HG03045 (cell line): ENCODE results near the gene BCAS1.
A peak's percentile ranks its signal among the peaks of the same experiment; 100 is the strongest.

ENCODE experiments used
- ATAC-seq: cut with Tn5 transposase; IDR thresholded peaks from one replicate; pipeline ENCODE4 v1.9.1; 2021; ENCODE audit warnings: mild to moderate bottlenecking, moderate library complexity; ENCODE audit not compliant: unreplicated experiment

Gene BCAS1

DNA sequence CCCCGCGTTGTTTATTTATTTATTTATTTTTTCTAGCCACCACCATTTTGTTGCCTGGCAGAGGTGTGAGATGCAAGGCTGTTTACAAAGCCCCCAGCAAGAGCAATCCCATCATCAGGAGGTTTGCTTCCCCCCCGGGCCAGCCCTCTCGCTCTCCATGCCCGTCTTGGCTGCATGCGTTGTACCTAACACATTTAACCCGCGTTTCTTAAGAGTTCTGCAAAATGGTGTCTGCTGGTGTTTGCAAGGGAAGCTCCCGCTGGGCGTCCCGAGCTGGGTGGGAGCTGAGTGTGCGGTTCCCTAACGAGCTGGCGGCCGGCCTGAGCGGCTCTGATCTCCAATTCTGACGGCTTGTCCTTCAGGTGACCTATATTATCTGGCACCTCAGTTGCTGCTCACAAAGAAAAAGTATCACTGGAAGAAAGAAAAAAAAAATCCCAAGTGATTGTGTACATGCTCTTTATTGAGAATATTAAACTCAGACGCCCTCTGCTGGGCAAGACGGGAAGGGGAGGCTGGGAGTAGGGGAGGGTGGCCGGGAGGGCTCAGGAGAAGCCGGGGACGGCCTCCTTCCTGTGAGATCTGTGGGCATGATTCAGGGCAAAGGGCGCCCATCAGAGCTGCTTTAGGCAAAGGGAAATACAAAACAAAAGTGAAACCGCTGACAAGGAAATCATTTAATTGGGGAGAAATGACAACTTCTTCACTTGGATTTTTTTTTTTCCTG lies 154.8 kb downstream of the BCAS1 start:
- ATAC-seq: peak; percentile 58

- no peak for ATAC-seq
Measured at GRCh38 chr20:53914781-53915445, 155.5 kb downstream of the BCAS1 start.

DNA sequence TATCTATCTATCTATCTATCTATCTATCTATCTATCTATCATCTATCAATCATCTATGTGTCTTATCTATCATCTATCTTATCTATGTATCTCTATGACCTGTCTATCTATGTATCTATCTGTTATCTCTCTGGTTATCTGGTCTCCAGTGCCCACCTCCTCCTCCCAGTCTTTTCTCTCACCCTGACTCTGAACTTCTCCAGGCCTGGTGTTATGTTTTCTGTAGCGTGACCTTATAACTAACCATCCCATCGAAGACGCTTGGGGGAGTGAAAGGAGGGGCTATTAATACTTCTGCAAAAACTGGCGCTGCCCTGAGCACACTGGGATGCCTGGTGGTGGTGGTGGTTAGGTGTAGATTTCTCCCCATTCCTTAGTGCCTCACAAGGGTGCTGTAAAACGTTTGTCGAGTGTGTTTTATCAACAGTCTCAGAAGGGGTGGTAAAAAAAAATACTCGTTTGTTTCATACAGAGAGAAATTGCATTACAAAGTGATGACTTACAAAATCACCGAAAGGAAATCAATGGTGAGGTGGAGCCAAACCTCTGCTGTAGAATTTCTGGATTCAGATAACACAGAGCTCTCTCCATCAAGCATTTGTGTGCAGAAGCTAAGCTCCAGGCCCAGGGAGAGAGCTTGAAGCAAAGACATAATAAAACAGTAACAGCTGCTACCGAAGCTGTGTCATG lies 156.2 kb downstream of the BCAS1 start:
- ATAC-seq: no peak

DNA sequence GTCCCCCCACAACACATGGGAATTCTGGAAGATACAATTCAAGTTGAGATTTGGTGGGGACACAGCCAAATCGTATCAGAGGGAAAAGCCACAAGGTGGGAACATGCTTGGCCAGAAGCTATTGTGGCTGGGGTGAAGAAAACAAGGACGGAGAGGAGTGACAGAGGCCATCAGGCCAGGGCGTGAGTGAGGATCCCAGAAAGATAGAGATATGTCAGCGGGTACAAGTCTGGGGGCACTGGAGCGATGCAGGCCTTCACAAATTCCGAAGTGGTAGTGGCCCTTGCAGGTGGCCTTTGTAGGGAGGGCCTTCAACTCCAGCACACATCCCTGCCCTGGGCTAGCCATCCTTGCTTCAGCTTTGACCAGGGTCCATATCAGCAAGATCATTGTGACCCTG lies 159.1 kb downstream of the BCAS1 start:
- ATAC-seq: no peak

GRCh38 chr20:53910351-53911002 lies 159.9 kb downstream of the BCAS1 start:
- no peak for ATAC-seq

GRCh38 chr20:53907968-53908751 lies 162.2 kb downstream of the BCAS1 start:
- no peak for ATAC-seq

DNA sequence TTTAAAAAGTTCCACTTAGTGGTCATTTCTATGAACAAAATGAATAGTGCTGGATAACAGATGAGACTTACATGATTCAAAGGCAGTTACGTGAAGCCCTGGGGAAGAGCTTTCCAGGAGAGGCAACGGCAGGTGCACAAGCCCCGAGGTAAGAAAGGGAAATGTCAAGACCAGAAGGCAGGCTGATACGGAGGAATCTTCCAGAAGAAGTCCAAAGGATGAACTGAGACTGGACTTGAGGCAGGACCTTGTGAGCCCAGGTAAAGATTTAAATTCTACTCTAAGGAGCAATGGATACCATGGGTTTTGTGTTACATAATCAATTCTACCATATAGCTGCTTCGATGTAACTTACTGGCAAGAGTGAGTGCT lies 164.6 kb downstream of the BCAS1 start:
- no peak for ATAC-seq

- no peak for ATAC-seq
Measured at GRCh38 chr20:53905019-53905819, 165.2 kb downstream of the BCAS1 start.

- no peak for ATAC-seq
Measured at GRCh38 chr20:53904261-53904660, 166.1 kb downstream of the BCAS1 start.

DNA sequence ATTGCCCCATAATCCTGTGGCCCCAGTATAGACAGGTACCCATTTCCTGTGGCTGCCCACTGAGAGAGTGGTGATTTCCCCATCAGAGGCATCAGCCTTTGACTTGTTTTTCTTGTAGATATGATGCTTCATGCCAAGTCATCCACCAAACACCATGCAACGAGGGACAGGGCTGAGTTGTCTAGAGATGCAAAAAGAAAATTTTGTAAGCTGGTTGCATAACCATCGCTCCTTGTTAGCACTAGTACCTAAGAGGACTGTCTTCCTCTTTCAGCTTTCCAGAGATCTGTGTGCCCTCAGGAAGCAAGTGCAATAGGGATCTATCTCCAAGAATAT lies 166.8 kb downstream of the BCAS1 start:
- ATAC-seq: no peak

GRCh38 chr20:53902968-53903651 lies 167.3 kb downstream of the BCAS1 start:
- ATAC-seq: no peak

DNA sequence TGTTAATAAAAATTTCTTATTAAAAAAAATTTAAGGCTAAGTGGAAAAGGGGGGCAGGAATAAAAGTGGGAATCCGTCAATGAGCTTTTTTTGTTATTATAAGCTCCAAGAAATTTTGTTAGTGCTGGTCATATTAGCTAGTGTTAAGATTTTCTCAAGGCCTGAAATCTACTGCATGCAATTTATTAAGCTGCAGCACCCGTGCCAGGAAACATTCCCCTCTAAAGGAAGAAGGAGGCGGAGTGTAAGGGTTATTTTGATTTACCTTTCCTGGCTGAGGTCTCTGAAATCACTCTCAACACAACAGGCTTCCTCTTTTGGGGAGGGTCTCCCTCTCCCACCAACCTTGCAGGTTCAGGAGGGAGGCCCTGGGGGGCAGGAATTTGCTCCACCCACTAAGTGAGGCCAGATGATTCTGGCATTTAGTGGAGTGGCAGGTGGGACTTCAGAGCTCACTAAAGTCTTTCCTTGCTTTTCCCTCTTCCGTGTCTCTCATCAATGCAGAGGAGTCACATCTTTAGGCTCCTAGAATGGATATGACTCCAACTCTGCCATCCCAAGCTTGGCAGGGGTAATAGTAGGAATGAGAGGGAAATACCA lies 168.8 kb downstream of the BCAS1 start:
- ATAC-seq: no peak

- ATAC-seq: no peak
Measured at GRCh38 chr20:53901064-53901463, 169.3 kb downstream of the BCAS1 start.

GRCh38 chr20:53900380-53900999 lies 169.9 kb downstream of the BCAS1 start:
- ATAC-seq: peak; percentile 37

- ATAC-seq: peak; percentile 71
Measured at GRCh38 chr20:53899351-53900167, 170.8 kb downstream of the BCAS1 start.

DNA sequence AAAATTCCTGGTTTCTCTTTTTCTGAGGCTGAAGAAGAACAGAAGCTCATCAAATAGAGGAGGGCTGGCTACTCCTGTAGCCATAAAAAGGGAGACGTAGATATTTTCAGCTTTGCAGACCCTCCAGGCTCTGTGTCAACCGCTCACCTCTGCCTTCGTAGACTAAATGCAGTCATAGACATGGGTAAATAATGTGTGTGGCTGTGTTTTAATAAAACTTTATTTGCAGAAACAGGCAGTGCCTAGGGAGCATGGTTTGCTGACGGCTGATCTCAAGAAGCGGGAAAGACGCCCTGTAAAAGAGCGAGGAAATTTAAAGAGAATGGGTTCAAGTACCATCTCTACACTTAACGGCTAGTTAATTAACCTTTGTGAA lies 171.8 kb downstream of the BCAS1 start:
- ATAC-seq: no peak

GRCh38 chr20:53897884-53898555 lies 172.4 kb downstream of the BCAS1 start:
- no peak for ATAC-seq
